SK-N-SH (cell line): ENCODE measurements around the gene CDC73.
A peak's percentile ranks its signal among the peaks of the same experiment; 100 is the strongest.

Experiments used
- CHD2 ChIP-seq: fragments of 150-350 bp; IDR thresholded peaks from 2 replicates; pipeline ENCODE4 v1.6.1; 2018; ENCODE audit warnings: low read length; ENCODE audit not compliant: partially characterized antibody
- CTCF ChIP-seq: fragments of 200-600 bp; sonication (generic); IDR thresholded peaks from 2 replicates; pipeline ENCODE4 v1.6.1; 2017; ENCODE audit warnings: antibody characterized with exemption, mild to moderate bottlenecking, moderate library complexity
- EZH2phosphoT487 ChIP-seq: fragments of 200-600 bp; sonication (generic); IDR thresholded peaks from 2 replicates; pipeline ENCODE4 v1.6.1; 2017; ENCODE audit warnings: low read depth, mixed run types, mild to moderate bottlenecking, antibody characterized with exemption, moderate library complexity, borderline replicate concordance
- GABPA ChIP-seq: IDR thresholded peaks from 2 replicates; pipeline ENCODE4 v1.4.0; 2012; ENCODE audit warnings: low read depth, mild to moderate bottlenecking
- JUND ChIP-seq: IDR thresholded peaks from 2 replicates; pipeline ENCODE4 v1.4.0; 2012
- MXI1 ChIP-seq: IDR thresholded peaks from 2 replicates; pipeline ENCODE4 v1.6.1; 2012; ENCODE audit warnings: mild to moderate bottlenecking, low read depth, low read length, improper control_type of control experiment
- POLR2AphosphoS5 ChIP-seq: IDR thresholded peaks from 2 replicates; pipeline ENCODE4 v1.6.1; 2012; ENCODE audit warnings: low read depth, low read length
- TAF1 ChIP-seq: IDR thresholded peaks from 2 replicates; pipeline ENCODE4 v1.6.1; 2012; ENCODE audit warnings: low read depth, mild to moderate bottlenecking, low read length, moderate library complexity, borderline replicate concordance

GRCh38 chr1:193183019-193183627 lies 61.3 kb downstream of the CDC73 start:
- TF ChIP-seq POLR2AphosphoS5: no peak
- no peak for TF ChIP-seq TAF1
- TF ChIP-seq CTCF: peak; percentile 94
- TF ChIP-seq GABPA: no peak
- TF ChIP-seq EZH2phosphoT487: no peak
- TF ChIP-seq CHD2: no peak
- TF ChIP-seq MXI1: no peak
- TF ChIP-seq JUND: no peak
